Measurements from ENCODE around the gene SYNPR.

Gene SYNPR

DNA sequence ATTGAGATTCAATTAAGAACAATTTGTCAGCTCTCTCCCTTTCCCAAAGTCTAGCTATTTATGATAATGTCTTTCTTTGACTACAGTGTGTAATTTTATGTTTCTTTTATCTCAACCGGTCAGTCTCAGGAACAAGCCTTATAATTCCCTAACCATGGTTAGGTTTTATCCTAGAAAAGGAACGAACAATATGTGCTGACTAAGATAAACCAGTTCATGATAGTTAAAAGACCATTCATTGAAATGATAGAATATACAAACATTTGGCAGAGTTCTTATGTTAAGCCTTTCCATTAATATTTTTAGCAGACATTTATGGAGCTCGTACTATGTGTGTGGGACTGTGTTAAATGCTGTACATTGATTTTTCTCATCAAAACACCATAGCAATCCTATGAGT lies 106.3 kb downstream of the SYNPR start:
- DNase-seq (ENCODE audit: low read depth, low spot score), result no peak

DNA sequence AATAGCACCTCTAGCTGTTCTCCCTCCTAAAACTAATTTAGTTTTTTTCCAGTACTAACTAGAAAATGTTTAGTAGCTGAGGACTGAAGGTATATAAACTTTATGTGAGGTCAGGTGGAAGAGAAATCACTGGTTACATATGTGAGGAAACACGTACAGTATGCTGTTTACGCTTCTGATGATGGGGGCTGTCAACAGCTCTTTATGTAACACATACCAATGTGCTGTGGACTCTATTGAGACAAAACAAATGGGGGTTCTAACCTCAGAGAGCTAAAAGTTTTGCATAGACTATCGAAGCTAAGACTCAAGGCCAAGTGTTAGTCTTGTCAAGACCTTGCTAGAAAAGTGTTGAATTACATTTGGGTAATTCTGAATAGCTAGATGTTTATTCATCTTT lies 107.5 kb downstream of the SYNPR start:
- DNase-seq (ENCODE audit: low read depth, low spot score), result no peak

DNA sequence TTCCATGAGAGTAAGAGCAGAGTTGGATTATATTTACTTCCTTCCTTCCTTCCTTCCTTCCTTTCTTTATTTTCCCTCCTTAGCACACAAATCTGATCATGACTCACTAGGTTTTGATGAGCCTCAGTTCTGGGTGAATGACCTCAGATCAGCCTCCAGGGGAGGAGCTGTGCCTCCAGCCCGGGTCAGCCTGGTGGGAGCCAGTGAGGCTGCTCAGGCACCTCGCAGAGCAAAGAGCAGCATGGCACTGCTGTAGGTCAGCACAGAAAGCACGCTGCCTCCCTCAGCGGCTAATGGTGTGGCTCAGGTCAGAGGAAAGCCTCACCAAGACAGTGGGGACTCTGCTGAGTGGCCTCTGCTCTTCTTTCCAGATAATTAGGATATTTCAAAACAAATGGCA lies 108.5 kb downstream of the SYNPR start:
- peak; percentile 30 for DNase-seq (ENCODE audit: low read depth, low spot score)

DNA sequence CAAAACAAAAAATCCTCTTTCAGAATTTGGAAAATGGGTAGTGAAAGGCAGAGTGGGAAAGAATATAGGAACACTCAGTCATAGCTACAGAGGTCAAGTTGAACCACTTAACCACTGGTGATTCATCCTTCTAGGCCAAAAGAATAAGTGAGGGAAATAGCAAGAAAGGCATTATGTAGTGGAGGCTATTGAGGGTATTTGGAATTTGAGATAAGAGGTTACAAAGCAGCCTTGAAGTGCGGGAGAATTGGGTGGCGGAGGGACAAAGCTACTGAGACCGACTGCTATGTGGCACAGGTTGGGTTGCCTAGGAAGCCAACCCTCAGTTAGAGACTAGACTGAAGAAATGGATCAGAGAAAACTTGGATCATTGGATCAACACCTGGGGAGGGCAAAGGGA lies 109.5 kb downstream of the SYNPR start:
- DNase-seq (ENCODE audit: low read depth, low spot score), result no peak

DNA sequence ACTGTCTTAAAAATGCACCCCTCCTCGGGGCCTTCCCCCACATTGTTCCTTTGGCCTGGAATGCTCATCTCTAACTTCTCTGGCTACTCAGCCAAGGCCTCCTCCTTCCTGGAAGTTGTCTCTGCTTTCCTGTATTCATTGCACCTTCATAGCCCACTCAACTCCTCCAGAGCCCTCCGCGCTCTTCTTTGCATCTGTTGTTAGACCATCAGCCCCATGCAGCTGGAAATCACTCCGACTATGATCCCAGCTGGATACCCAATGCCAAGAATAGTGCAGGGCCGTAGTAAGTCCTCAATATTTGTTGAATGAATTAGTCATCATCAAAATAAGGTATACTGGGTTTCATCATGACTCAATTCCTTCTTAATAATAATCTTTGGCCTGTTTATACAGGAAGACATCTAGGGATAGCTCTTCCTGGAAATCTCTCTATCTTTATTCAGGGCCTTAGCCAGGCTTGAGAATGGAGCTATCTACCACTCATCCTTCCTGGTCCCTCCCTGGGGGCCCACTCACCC lies 112.7 kb downstream of the SYNPR start:
- DNase-seq (ENCODE audit: low read depth, low spot score), result no peak

DNA sequence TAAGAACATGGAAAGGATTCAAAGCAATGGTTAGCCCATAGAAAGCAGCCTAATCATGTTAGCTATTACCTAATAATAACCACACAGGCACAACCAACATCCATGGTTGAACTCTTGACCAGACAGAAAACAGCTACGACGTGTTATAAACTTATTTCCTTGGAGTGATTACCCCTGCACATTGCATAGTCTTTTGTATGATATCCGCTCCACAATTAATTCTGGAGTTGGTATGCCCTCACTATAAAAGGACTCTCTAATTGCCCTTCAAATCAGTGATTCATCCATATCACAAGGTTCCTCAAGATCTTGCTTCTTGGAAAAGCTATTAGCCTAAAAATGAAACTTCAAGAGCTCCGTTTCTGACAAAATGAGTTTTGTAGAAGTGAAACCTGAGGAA lies 117.9 kb downstream of the SYNPR start:
- DNase-seq (ENCODE audit: low read depth, low spot score), result no peak

DNA sequence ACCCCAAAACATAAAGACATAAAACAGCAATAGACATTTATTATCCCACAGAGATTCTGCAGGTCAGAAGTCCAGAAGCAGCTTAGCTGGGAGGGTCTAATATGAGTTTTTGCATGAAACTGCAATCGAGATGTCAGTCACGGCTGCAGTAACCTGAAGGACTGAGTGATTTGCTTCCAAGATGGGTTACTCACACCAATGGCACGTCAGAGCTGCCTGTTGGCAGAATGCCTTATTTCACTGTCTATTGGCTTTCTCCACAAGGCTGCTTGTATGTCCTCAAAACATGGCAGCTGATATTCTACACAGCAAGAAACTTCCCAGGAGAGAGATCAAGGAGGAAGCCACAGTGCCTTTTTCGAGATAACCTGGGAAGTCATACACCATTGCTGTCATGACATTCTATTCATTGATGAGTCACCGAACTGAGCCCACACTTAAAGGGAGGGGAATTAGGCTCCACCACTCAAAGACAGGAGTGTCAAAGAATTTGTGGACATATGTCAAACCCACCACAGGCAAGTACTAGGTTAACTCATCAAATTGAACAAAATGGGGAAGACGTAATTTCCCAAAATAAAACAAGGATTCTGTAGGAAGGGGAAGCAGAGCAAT lies 122.2 kb downstream of the SYNPR start:
- no peak for DNase-seq (ENCODE audit: low read depth, low spot score)

DNA sequence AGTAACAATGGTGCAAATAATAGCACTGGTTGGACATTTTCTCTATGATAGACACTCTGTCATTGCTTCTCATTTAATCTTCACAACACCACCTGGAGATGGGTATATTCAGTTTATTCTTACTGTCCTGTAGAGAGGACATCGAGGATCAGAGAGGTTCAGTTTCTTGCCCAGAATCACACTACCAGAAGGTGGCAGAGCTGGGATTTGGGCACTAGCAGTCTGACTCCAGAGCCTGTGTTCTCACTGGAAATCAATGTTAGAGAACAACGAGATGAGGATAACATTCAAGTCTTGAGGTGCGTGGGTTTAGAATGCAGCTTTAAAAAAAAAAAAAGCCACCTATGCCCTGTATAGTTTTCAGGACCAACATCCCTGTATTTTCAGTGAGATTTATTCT lies 127.8 kb downstream of the SYNPR start:
- no peak for DNase-seq (ENCODE audit: low read depth, low spot score)

DNA sequence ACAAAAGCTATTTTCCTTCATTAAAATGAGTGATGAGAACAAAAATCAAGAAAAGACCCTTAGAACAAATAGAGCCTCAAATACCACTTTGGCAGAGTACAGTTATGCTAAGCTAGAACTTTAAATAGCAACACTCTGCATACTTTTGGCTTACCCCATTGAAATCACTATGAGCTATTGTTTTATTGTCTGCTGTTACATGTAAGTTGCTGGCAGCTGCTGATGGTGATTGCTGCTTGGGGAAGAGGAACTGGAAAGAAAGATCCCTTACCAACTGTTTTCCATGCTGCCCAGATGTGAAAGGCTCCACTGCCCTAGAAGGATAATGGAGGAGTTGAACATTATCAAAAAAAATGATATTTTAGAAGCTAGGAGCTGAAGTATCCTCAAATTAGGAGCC lies 135.4 kb downstream of the SYNPR start:
- DNase-seq (ENCODE audit: low read depth, low spot score), result no peak

DNA sequence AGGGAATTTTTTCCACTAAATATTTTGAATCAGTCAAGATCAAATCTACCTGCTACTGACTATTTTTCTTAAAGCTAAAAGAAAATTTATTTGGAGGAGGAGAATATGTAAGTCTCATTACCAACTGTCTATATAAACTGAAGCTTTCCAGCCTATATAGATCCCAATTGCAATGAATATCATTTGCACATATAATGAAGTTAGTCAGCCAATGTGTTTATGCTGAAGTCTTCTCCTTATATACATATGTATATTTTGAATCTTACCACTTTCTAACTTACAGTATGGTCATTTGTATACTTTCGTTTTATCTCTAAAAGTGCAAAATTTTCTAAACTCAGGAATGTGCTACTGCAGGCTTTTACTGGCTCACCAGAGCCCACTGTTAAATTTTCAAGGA lies 136.5 kb downstream of the SYNPR start:
- no peak for DNase-seq (ENCODE audit: low read depth, low spot score)

DNA sequence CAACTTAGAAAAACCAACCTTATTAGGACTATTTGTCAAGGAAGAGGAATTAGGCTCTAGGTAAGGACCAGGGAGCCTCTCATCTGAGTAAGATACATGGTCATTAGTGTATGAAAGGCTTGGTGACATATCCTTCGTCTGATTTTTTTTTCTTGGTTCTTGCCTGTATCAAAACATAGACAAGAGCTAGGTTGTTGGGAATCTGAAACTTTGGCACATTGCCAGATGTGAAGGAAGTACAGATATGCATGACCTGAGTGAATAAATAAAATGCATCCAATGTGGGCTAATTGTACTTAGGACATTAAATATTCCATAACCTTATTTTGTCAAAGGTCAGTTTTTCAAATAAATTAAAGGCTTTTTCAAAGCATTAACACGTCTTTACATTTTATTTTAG lies 151.8 kb downstream of the SYNPR start:
- DNase-seq (ENCODE audit: low read depth, low spot score), result no peak

DNA sequence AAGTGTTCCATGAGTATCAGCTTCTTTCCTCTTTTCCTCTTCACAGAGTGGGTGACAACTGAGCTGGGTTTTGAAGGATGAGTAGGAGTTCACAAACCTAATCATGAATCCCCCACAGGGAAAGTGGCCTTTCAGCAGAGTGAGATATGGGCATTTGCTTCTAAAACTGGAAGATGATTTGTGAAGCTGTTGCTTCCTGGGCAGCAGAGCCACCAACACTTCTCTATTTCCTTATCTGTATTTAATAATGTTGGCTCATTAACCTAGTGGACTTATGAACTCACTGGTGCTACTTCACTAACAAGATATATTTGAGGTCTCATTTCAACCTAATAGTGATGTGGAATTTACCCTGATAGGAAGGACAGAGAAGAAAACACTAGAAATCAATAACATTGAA lies 152.8 kb downstream of the SYNPR start:
- no peak for DNase-seq (ENCODE audit: low read depth, low spot score)

DNA sequence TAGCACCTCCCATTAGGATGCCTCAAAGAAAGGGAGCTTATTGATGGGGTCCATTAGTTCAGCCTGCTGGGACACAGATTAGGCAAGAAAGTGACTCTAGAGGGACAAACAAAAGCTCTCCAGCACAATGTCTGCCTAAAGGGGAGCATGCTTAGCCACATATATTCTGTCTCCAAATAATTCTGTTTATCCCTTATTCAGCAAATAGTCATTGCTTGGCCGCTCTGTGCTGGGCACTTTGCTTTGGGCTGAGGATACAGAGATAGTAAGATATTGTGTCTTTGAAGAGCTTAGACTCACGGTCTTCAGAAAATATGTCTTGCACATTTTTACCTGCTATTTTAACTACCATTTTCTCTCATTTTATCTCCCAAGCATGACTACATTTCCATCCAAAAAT lies 159.8 kb downstream of the SYNPR start:
- DNase-seq (ENCODE audit: low read depth, low spot score), result no peak

DNA sequence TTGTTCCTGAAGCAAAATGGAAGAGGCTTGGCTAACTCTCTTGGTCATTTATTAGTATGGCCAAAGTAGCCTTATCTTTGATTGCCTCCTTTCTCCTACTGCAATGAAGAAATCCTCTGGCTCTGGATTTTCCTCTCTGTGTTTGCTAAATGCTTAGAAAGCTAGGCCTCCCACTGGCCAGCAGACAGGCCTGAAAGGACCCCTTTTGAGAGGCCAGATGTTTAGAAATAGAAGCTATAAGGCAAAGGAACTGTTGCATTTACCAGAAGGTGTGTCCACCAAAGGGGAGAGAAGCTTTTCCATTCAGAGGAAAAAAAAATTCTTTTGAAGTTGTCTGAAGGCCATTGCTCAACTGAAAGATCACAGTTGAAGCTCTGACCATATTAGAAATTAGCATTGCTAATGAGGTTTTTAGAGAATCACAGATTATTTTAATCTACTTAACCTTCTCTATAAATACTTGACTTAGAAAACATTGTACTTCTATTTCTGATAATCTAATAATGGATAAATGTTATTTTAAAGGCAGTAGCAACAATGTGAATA lies 160.8 kb downstream of the SYNPR start:
- DNase-seq (ENCODE audit: low read depth, low spot score), result no peak

DNA sequence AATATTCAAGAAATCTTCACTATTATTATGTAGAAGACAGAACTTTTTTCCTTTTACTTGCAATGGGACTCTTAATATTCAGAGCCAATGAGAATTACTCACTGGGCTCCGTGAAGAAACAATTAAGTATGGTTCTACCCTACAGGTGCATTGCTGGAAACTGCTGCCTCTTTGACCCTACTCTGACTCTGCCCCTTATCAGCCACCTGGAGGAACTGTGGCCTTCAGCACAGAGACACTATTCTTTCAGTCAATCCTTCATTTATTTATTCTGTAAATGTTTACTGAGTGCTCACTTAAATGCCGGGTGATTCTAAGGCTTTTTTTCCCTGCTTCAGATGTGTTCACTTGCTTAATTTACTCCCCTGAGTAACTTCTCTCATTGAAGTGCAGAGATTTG lies 163.2 kb downstream of the SYNPR start:
- no peak for DNase-seq (ENCODE audit: low read depth, low spot score)

DNA sequence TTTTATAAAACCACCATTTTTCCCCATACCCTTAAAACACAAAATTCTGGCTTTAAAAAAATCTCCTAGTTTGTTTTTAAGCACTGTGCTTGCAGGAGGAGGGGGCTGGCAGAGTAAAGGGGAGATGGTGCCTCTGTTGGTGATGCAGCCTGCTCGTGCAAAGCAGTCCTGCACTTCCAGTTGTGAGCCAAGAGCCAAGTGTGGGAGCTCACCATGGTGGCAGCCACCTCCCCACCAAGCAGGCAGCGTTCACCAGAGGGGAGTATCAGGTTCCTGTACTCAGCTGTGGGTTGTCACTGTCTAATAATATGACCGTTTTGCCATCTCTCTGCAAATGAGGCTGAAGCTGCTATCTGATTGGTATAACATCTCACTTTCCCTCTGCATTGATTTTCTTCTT lies 164.8 kb downstream of the SYNPR start:
- DNase-seq (ENCODE audit: low read depth, low spot score), result no peak

DNA sequence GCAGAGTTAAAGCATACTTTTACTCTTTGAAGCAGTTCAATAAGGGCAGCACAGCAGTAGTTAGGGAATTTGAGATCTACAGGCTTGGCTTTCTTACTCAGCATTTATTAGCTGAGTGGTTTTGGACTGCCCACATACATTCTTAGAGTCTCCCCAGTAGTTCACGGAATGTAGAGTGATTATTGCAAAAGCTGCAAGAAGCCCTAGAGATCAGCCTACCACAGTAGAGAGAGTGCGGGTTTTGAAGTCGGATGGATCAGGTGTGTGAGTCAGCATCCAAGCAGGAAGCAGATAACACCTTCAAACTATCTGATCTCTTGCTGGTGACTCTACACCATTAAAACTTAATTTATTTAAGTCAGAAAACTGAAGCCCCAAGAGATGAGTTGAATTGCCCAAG lies 171.9 kb downstream of the SYNPR start:
- no peak for DNase-seq (ENCODE audit: low read depth, low spot score)

DNA sequence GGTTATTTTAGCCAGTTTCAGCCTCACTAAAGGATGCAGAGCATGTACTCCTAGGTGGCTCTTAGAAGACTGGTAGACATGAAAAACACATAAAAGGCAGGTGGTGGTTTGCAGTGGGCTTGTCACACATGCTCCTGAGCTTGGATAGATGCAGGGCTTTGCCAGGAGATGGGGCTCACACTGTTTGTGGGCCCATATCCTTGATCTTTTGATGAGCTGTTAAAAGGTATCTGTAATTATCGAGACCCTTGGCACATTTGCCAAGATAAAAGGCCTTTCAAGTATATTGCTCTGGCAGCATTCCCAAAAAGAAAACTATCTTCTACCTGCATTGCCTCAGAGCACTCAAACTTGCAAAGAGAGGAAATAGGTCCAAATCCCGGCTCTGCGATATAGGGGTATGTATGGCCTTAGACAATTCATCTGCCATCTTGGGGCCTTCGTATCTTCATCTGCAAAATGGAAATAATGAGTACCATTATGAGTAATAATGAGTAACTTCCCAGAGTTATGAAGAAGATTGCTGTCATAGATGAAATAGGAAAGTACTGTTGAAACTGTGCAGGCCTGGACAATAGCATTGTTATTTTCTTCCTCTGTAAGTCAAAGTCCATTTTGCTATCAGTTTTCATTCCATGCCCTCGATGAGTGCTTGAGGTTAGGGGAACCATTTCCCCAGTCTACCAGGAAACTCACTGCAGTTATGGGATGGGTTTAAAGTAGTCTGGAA lies 172.7 kb downstream of the SYNPR start:
- DNase-seq (ENCODE audit: low read depth, low spot score), result no peak

DNA sequence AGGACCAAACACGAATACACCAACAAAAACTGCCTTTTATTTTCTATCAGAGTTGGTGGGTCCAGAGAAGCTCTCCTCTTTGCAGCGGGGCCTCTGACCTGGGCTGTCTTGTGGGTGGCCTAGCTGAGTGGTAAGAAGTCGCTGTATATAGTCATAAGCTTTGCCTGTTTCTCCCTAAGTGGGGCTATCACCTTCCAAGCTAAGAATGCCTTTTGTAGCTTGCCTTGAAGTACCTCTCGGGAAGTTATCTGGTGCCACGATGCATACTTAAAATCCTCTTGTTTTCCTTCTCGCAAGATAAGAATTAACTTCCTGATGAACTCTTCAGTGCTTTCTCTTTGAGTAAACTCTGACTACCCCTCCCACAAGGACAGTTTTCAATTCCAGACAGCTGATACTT lies 178.8 kb downstream of the SYNPR start:
- no peak for DNase-seq (ENCODE audit: low read depth, low spot score)

DNA sequence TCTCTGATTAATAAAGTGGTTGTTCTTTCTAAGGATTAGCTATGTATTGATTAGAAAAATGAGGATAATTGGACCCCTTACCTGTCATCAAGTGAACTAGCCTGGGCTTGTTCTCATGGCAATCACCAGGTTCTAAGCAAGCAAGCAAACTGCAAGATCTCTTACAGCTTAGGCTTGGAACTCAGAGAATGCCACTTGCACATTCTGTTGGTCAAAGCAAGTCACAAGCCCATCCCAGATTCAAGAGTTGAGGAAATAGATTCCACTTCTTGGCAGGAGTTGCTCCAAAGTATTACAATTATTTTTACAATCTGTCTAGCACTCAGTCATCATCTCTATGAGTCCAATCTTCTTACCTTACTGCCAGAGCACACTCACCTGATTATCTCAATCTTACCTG lies 180.3 kb downstream of the SYNPR start:
- no peak for DNase-seq (ENCODE audit: low read depth, low spot score)

DNA sequence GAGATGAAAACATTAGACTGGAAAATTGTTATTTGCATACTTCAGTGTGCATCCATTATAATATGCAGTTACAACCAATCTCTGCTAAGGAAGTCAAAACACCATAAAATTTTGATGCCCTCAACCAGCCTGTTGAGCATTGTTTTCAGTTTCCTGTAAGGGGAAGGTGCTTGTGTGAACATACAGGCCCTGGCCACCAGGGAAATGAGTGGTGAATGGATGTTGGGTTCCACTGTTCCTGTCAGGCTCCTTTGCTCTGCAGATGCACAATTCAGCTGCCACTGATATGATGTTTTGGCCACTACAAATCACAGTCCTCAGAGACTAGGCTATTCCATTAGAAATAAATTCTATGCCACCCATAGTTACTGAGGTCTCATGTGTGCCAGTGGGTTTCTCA lies 184.6 kb downstream of the SYNPR start:
- no peak for DNase-seq (ENCODE audit: low read depth, low spot score)

DNA sequence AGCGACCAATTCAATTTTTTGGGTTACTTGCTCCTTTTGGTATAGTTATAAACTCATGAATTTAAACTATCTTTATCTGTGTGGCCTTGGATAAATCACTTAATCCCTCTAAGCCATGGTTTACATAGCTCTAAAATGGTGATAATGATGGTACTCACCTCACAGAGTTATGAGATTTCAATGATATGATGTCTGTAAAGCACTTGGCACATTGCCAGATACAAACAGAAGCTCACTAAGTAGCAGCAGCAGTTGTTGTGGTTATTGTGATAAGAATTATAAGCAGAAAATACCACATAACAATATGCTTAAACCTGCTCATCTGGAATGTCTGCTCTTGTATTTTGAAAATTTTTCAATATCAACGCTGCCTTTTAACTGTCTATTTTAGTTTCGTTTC lies 189.3 kb downstream of the SYNPR start:
- DNase-seq (ENCODE audit: low read depth, low spot score), result no peak

DNA sequence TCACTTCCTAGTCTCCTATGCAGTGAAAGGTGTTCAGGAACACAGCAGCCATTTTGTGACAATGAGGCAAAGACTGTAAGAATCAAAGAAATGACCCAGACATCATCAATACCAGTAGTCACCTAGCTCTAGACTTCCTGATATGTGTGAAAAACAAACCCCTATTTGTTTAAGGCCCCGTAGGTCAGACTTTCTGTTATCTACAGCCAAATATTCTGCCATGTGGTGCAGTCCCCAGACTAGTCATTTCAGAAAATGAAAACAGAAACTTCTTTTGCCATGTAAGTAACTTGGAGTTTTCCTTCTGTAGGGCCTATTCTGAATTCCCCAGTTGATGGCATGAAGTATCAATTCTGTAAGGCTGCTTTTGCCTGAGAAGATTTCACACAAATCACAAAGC lies 192.6 kb downstream of the SYNPR start:
- DNase-seq (ENCODE audit: low read depth, low spot score), result no peak
